Measurements from ENCODE around the gene RAB22A.
"Not testable (repeated sequence)": the region's sequence is repeated elsewhere in the genome, so short reads cannot be mapped to it uniquely, and the experiment has no call there.

RAB22A gene

GRCh38 chr20:58406422-58407001, 97.0 kb downstream of the RAB22A start:
- intact Hi-C loops (cut with DNase I) = no loop called here
- DNase-seq = no peak

DNA sequence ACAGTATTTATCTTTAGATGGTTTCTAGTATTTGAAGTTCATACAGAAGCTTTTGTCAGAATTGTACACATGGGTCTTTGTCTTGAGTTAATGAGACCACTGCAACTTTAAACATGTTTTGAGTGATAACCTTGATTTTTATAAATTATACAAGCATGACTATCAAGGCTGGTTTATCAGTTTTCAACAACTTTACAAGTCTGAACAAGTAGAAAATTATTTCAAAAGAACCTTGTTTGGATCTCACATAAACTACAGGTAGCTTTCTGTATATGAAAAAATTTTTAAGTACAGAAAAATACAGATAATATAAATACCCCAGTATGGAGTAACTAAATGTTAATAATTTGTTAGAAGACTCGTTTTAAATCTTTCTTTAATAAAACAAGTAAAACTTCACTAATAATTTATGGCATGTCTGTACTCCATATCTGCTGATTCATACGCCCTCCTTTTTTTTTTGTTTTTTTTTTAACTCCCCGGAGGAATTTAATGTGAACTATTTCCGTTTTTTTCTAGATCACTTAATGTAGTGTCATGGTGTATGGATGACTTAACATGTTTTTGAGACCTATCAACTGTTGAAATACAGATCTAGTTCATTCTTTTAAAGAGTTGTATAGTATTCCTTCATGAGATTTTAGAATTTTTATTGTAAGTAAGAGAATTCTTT, 97.8 kb downstream of the RAB22A start:
- DNase-seq = no peak
- intact Hi-C loops (cut with DNase I) = no loop called here

DNA sequence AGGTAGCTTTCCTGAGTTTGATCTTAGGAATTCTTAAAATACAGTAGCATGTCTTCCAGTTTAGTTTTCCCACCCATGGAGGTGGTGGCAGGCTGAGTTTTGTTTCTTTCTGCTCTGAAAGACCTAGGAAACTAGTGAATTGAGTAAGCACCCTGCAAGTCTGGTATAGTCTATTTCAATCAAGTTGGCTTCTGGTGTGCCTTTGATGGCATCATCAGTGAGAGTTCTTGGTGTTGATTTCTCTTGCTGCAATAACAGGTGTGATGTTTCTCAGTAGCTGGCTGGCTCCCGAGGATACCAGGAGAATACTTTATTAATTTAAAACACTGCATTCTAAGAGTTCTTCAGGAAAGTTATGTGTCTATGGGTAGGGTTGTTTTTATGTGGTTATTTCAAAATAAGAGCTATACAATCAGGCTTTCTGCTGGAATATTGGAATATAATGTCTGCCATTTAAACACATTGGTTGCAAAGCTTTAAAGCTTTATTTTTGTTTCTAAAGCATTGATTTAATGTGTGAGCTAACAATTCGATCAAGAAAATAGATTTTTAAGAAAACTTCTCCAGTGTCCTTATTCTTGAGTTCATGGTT, 98.5 kb downstream of the RAB22A start:
- DNase-seq = no peak
- intact Hi-C loops (cut with DNase I) = no loop called here

DNA sequence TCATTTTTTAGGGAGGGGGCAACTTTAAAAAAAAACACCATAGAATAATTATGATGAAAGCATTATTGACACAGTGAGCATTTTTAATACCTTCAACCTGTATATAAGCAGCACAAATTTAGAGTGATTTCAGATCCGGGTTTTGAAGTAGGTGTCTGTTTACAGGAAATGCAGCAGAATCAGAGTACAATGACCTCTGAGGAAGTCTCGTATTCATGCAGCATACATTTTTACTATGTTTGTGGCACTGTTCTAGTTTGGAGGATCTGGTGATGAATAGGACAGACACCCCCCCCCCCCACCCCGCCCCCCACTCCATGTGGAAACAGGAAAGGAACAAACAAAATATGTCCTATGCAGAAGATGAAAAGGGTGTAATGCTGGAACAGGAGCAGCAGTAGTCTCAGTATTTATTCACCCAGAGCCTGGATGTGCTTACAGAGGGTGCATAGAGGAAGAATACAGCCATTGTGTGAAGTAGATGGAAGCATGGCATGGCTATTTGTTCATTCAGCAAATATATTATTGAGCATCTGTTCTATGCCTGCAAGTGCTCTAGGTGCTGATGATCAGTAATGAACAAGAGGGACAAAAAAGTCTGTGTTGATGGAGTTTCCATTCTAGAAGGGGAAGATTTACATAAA, 99.2 kb downstream of the RAB22A start:
- no peak for DNase-seq
- intact Hi-C loops (cut with DNase I) = no loop called here

- intact Hi-C loops (cut with DNase I); DNase-seq: not testable (repeated sequence)
These were observed 104.7 kb downstream of the RAB22A start for GRCh38 chr20:58414216-58414615.

GRCh38 chr20:58414786-58415185, 105.3 kb downstream of the RAB22A start:
- intact Hi-C loops (cut with DNase I); DNase-seq: not testable (repeated sequence)

- DNase-seq = no peak
- intact Hi-C loops (cut with DNase I) = no loop called here
These were observed 106.5 kb downstream of the RAB22A start for GRCh38 chr20:58416057-58416456.

GRCh38 chr20:58416835-58417234, 107.3 kb downstream of the RAB22A start:
- no peak for DNase-seq
- intact Hi-C loops (cut with DNase I) = no loop called here

Data from posterior cingulate gyrus (tissue), 11 donors.